ENCODE results near the gene TBC1D7. TPM values are rescaled to one million over a fixed set of nuclear protein-coding genes. Genes with fewer than 3 reads are reported as not detected.

Gene TBC1D7
- total and polyA plus RNA-seq, 10 of the 15 experiments (the other 5 are each of a cell fraction or from before 2014, with no cell fraction given): 20.1 to 65.9 (median 31.3) TPM

DNA sequence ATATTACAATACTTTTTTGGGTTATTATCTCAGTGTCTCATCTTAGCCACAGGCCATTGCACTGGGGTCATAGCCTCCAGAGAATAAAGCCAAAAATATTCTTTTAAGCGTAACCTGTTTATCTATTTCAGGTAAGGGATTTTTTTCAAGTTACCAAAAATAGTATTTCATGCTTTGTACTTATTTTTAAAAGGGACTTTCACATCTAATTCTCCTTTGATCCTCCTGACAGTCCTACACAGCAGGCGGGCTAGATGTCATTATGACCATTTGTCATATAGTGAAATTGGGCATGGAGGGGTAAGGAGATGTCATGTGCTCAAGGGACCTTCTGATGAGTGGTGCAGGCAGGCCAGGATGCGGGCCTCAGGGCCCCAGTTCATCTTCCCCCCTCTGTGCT, 68.9 kb downstream of the TBC1D7 start:
- DNase-seq (ENCODE audit: low read depth, low spot score) (peak; percentile 81), ATAC-seq (peak; percentile 83), FAIRE-seq (no peak)
- Histone ChIP-seq H3K4me1 (ENCODE audit: control insufficient read depth, insufficient read depth, low read length) (peaks cover 59% of the 10 kb centered on the region), H3K27ac (ENCODE audit: control insufficient read depth, insufficient read depth) (peak overlapping the region; percentile 50), H3K4me3 (no peak overlapping the region), H3K79me2 (ENCODE audit: control insufficient read depth, insufficient read depth, low read length) (no peaks in the 10 kb centered on the region), H3K9me3 (replicated peaks; ENCODE audit: control insufficient read depth, insufficient read depth, low read length) (peaks cover 9% of the 10 kb centered on the region), H3K27me3 (replicated peaks in 1 of 2; ENCODE audit: control insufficient read depth in 2 of 2, insufficient read depth in 2 of 2, low read length in 1 of 2) (no peaks in the 10 kb centered on the region), H3K4me2 (ENCODE audit: control insufficient read depth, insufficient read depth) (peak overlapping the region; percentile 96), H2AFZ (ENCODE audit: control insufficient read depth, low read depth, low read length) (peak overlapping the region; percentile 10; the same call in 1 of the 2 replicates), H3K36me3 (ENCODE audit: control insufficient read depth in 2 of 2, insufficient read depth in 2 of 2, low read length in 1 of 2) (no peaks in the 10 kb centered on the region), H4K20me1 (ENCODE audit: control insufficient read depth, insufficient read depth) (no peaks in the 10 kb centered on the region), H3K9ac (ENCODE audit: control insufficient read depth, insufficient read depth, low read length) (no peak overlapping the region)
- ChIA-PET RAD21 (ENCODE audit: unreplicated experiment) (interaction anchor here (1.0 to 5.0 kb wide), 13 partner anchors 8 to 170 kb away, joined by 3 to 116 read pairs (median 4); no protein-coding TSS in a partner anchor), POLR2A (interaction anchor here (0.6 to 3.3 kb wide), 10 partner anchors 13 to 126 kb away, joined by 3 to 26 read pairs (median 12); partner anchors contain the start of gene TBC1D7), CTCF (interaction anchor here (0.6 to 5.2 kb wide), 11 partner anchors 9 to 73 kb away, joined by 3 to 45 read pairs (median 7); no protein-coding TSS in a partner anchor), SMC1A (ENCODE audit: uncharacterized antibody, unreplicated experiment) (interaction anchor here (1.1 to 6.6 kb wide), 10 partner anchors 8 to 124 kb away, joined by 3 to 81 read pairs (median 18); partner anchors contain the start of gene TBC1D7)
- intact Hi-C loops (cut with micrococcal nuclease; ENCODE audit: unreplicated experiment): loop anchor here (2.0 kb wide), 1 partner anchor 31 kb away; no protein-coding TSS in a partner anchor
- BruUV-seq (replicated peaks): no TSS peak
- 0% methylated on average over 3 of the region's 3 CpGs for WGBS (ENCODE audit: insufficient coverage, insufficient replicate concordance, low lambda C conversion rate, missing lambda C conversion rate)
- in situ Hi-C loops (cut with MboI): no loop called here
- TF ChIP-seq PML (IDR thresholded peaks at IDR 0.05; ENCODE audit: low read length): peak; percentile 95
- TF ChIP-seq, protein P1, sequence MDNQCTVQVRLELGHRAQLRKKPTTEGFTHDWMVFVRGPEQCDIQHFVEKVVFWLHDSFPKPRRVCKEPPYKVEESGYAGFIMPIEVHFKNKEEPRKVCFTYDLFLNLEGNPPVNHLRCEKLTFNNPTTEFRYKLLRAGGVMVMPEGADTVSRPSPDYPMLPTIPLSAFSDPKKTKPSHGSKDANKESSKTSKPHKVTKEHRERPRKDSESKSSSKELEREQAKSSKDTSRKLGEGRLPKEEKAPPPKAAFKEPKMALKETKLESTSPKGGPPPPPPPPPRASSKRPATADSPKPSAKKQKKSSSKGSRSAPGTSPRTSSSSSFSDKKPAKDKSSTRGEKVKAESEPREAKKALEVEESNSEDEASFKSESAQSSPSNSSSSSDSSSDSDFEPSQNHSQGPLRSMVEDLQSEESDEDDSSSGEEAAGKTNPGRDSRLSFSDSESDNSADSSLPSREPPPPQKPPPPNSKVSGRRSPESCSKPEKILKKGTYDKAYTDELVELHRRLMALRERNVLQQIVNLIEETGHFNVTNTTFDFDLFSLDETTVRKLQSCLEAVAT (IDR thresholded peaks at IDR 0.05): peak; percentile 30; the same call in 1 of the 2 replicates
- peak; percentile 39; the same call in 1 of the 2 replicates for TF ChIP-seq ZBTB33 (IDR thresholded peaks at IDR 0.05)
- TF ChIP-seq, protein P2, sequence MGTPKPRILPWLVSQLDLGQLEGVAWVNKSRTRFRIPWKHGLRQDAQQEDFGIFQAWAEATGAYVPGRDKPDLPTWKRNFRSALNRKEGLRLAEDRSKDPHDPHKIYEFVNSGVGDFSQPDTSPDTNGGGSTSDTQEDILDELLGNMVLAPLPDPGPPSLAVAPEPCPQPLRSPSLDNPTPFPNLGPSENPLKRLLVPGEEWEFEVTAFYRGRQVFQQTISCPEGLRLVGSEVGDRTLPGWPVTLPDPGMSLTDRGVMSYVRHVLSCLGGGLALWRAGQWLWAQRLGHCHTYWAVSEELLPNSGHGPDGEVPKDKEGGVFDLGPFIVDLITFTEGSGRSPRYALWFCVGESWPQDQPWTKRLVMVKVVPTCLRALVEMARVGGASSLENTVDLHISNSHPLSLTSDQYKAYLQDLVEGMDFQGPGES (IDR thresholded peaks at IDR 0.05): no peak
- TF ChIP-seq NR2C1 (IDR thresholded peaks at IDR 0.05): peak; percentile 33; the same call in 1 of the 2 replicates
- no peak for TF ChIP-seq TAF1 (IDR thresholded peaks at IDR 0.05; ENCODE audit: borderline replicate concordance, low read depth, low read length)
- TF ChIP-seq ATF7 (IDR thresholded peaks at IDR 0.05; ENCODE audit: low read depth): peak; percentile 94
- TF ChIP-seq BCLAF1 (IDR thresholded peaks at IDR 0.05): no peak
- TF ChIP-seq KDM1A (IDR thresholded peaks at IDR 0.05; ENCODE audit: borderline replicate concordance): no peak
- TF ChIP-seq SRF (IDR thresholded peaks at IDR 0.05; ENCODE audit: low read depth in 2 of 2, low read length in 2 of 2): no peak
- TF ChIP-seq SMC3 (IDR thresholded peaks at IDR 0.05; ENCODE audit: borderline replicate concordance, low read length): peak; percentile 16; the same call in 1 of the 2 replicates
- no peak for TF ChIP-seq HDGF (IDR thresholded peaks at IDR 0.05)
- no peak for TF ChIP-seq REST (IDR thresholded peaks at IDR 0.05; ENCODE audit: low read depth, low read length)

Measured in GM12878 (cell line).